ENCODE measurements around the gene SYCE1L. TPM values are rescaled to one million over a fixed set of nuclear protein-coding genes. Genes with fewer than 3 reads are reported as not detected.

Gene SYCE1L
- total and polyA plus RNA-seq, 9 of the 15 experiments (the other 6 are each of a cell fraction or from before 2014, with no cell fraction given) = 0.54 to 2.7 (median 1.1) TPM; not detected in 5

DNA sequence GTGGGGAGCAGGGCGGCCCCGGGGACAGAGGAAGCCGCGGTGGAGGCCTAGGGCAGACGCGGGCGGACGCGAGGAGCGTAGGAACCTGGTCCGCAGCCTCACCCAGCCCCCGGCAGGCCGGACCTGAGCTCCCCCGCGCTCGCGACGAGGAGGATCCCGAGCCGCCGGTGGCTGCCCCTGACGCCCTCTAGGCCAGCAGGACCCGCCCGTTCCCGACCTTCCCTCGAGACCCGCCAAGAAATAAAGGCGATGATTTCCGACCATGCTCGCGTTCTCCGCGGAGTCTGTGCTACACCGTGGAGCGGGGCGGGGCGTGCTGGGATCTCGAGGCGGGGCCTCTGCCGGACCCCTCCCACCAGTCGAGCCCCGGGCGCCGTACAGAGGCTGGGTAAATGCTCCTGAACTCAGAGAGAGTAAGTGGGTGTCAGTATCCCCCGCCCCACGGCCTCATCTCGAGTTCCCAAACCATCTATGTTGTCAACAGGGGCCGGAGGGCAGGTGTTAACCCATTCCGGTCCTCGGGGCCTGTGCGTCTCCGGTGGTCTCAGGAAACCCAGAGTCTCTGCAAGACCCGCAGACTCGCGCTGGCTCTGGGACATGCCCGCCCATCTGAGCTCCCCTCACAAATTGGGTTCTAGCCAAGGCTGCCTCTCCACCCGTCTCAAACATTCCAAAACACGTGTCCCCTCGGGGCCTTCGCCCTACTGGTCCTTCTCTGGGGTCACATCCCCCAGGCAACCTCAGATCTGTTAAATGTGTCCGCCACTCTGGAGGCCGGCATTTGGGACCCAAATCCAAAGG is 13.7 kb downstream of the SYCE1L start (continued):
- TF ChIP-seq, protein P1, sequence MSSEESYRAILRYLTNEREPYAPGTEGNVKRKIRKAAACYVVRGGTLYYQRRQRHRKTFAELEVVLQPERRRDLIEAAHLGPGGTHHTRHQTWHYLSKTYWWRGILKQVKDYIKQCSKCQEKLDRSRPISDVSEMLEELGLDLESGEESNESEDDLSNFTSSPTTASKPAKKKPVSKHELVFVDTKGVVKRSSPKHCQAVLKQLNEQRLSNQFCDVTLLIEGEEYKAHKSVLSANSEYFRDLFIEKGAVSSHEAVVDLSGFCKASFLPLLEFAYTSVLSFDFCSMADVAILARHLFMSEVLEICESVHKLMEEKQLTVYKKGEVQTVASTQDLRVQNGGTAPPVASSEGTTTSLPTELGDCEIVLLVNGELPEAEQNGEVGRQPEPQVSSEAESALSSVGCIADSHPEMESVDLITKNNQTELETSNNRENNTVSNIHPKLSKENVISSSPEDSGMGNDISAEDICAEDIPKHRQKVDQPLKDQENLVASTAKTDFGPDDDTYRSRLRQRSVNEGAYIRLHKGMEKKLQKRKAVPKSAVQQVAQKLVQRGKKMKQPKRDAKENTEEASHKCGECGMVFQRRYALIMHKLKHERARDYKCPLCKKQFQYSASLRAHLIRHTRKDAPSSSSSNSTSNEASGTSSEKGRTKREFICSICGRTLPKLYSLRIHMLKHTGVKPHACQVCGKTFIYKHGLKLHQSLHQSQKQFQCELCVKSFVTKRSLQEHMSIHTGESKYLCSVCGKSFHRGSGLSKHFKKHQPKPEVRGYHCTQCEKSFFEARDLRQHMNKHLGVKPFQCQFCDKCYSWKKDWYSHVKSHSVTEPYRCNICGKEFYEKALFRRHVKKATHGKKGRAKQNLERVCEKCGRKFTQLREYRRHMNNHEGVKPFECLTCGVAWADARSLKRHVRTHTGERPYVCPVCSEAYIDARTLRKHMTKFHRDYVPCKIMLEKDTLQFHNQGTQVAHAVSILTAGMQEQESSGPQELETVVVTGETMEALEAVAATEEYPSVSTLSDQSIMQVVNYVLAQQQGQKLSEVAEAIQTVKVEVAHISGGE (CRISPR knock-in tag; IDR thresholded peaks at IDR 0.05) = 0 out of 6 replicates have a peak, but pooled peaks of 1 of the 3 experiments have one; percentile 46
- TF ChIP-seq ZBTB7A (IDR thresholded peaks at IDR 0.05; ENCODE audit: borderline replicate concordance, control insufficient read depth, low read depth, low read length) (peak; percentile 61; the same call in 1 of the 2 replicates), FOXK1 (CRISPR knock-in tag; IDR thresholded peaks at IDR 0.05; ENCODE audit: borderline replicate concordance) (no peak), CXXC5 (CRISPR knock-in tag; IDR thresholded peaks at IDR 0.05) (peak; percentile 54), BRD9 (IDR thresholded peaks at IDR 0.05; ENCODE audit: low read depth, partially characterized antibody) (no peak), POLR2G (IDR thresholded peaks at IDR 0.05; ENCODE audit: low read depth, low read length) (peak; percentile 61; the same call in 1 of the 2 replicates), RBFOX2 (IDR thresholded peaks at IDR 0.05; ENCODE audit: low read depth, low read length) (peak; percentile 65), ZBTB1 (CRISPR knock-in tag; IDR thresholded peaks at IDR 0.05; ENCODE audit: borderline replicate concordance, low read depth) (peak; percentile 4; the same call in 1 of the 2 replicates), PHF20 (IDR thresholded peaks at IDR 0.05; ENCODE audit: partially characterized antibody) (no peak), HNRNPLL (IDR thresholded peaks at IDR 0.05; ENCODE audit: low read depth, low read length, poor library complexity, severe bottlenecking) (peak; percentile 87), ZNF324 (CRISPR knock-in tag; IDR thresholded peaks at IDR 0.05) (no peak), MAZ (CRISPR knock-in tag; conservative IDR thresholded peaks at IDR 0.05 in 1 of 2, IDR thresholded peaks at IDR 0.05 in 1 of 2) (peak in 1 of 2 experiments; percentile 51; a peak in 1 of 4 replicates), MYC (IDR thresholded peaks at IDR 0.05; ENCODE audit: low read depth, low read length) (0 out of 2 replicates have a peak, but pooled peaks have one; percentile 32), MYC (CRISPR knock-in tag; IDR thresholded peaks at IDR 0.05; ENCODE audit: borderline replicate concordance, low read depth) (no peak), RBM34 (IDR thresholded peaks at IDR 0.05; ENCODE audit: borderline replicate concordance, insufficient read depth, low read length) (no peak), ZFX (CRISPR knock-in tag; IDR thresholded peaks at IDR 0.05) (peak; percentile 70), PHF8 (IDR thresholded peaks at IDR 0.05; ENCODE audit: borderline replicate concordance, low read length) (peak; percentile 41; the same call in 1 of the 2 replicates), NRF1 (conservative IDR thresholded peaks at IDR 0.05 in 1 of 2, IDR thresholded peaks at IDR 0.05 in 1 of 2) (peak in 1 of 2 experiments; percentile 31; a peak in 1 of 4 replicates)
- TF ChIP-seq, protein P2, sequence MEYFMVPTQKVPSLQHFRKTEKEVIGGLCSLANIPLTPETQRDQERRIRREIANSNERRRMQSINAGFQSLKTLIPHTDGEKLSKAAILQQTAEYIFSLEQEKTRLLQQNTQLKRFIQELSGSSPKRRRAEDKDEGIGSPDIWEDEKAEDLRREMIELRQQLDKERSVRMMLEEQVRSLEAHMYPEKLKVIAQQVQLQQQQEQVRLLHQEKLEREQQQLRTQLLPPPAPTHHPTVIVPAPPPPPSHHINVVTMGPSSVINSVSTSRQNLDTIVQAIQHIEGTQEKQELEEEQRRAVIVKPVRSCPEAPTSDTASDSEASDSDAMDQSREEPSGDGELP (CRISPR knock-in tag; IDR thresholded peaks at IDR 0.05; ENCODE audit: borderline replicate concordance) = peak; percentile 5; the same call in 1 of the 2 replicates
- TF ChIP-seq, protein P3, sequence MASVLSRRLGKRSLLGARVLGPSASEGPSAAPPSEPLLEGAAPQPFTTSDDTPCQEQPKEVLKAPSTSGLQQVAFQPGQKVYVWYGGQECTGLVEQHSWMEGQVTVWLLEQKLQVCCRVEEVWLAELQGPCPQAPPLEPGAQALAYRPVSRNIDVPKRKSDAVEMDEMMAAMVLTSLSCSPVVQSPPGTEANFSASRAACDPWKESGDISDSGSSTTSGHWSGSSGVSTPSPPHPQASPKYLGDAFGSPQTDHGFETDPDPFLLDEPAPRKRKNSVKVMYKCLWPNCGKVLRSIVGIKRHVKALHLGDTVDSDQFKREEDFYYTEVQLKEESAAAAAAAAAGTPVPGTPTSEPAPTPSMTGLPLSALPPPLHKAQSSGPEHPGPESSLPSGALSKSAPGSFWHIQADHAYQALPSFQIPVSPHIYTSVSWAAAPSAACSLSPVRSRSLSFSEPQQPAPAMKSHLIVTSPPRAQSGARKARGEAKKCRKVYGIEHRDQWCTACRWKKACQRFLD (CRISPR knock-in tag; IDR thresholded peaks at IDR 0.05) = no peak

All from K562 (cell line).